IPS DF 6.9 (cell line): ENCODE measurements around the gene KIF3A.

Source experiments
- DNase-seq: peaks from one replicate; pipeline ENCODE4 v3.0.0-alpha.2; 2013; ENCODE audit warnings: low read depth, low spot score
- H3K27ac ChIP-seq: one replicate; pipeline ENCODE4 v1.5.1; 2013; ENCODE audit warnings: low read length, control low read depth
- H3K27me3 ChIP-seq: 2 replicates; pipeline ENCODE4 v1.6.1; 2013; ENCODE audit warnings: mild to moderate bottlenecking, low read length; ENCODE audit not compliant: control insufficient read depth, insufficient read depth
- H3K36me3 ChIP-seq: 2 replicates; pipeline ENCODE4 v1.6.1; 2013; ENCODE audit warnings: low read length; ENCODE audit not compliant: control insufficient read depth, insufficient read depth
- H3K4me1 ChIP-seq: 2 replicates; pipeline ENCODE4 v1.6.1; 2013; ENCODE audit warnings: low read length; ENCODE audit not compliant: control insufficient read depth, insufficient read depth
- H3K4me3 ChIP-seq: 2 replicates; pipeline ENCODE4 v1.5.1; 2013; ENCODE audit warnings: mild to moderate bottlenecking, low read length
- H3K9me3 ChIP-seq: 2 replicates; pipeline ENCODE4 v1.6.1; 2013; ENCODE audit warnings: low read length, inconsistent platforms; ENCODE audit not compliant: control insufficient read depth, insufficient read depth
- WGBS: extraction: QIAGEN DNeasy Blood & Tissue Kit; methylation state at CpG from one replicate; pipeline ENCODE4 v1.1.7; 2013; ENCODE audit warnings: mixed read lengths, missing lambda C conversion rate; ENCODE audit not compliant: insufficient read length, insufficient coverage; 5-methylcytosine and 5-hydroxymethylcytosine counted together

KIF3A gene

GRCh38 chr5:132736853-132737833 lies at the start of gene KIF3A:
KIF3A (minus strand) TSS chr5:132737546; CDS start chr5:132737419, 127 bp downstream.
- Histone ChIP-seq H3K9me3 (no peaks in the 10 kb centered on the region), H3K4me1 (no peaks in the 10 kb centered on the region), H3K27ac (no peak within 1 kb of the TSS), H3K36me3 (no peaks in the 10 kb centered on the region), H3K4me3 (peak within 1 kb of the TSS; percentile 84; the same call in 1 of the 2 replicates), H3K27me3 (no peaks in the 10 kb centered on the region)
- WGBS: no CpG with 5 or more reads among the region's 81 CpGs
- peak; percentile 97 for DNase-seq

- Histone ChIP-seq H3K4me3 (no peak overlapping the region), H3K36me3 (no peaks in the 10 kb centered on the region), H3K4me1 (no peaks in the 10 kb centered on the region), H3K27ac (no peak overlapping the region), H3K27me3 (no peaks in the 10 kb centered on the region; the same call in 1 of the 2 replicates), H3K9me3 (no peaks in the 10 kb centered on the region)
- DNase-seq: no peak
- no CpG with 5 or more reads among the region's 1 CpG for WGBS
Observed at GRCh38 chr5:132787076-132787475, 49.7 kb upstream of the KIF3A start.

GRCh38 chr5:132785864-132786263 lies 48.5 kb upstream of the KIF3A start:
- no peaks in the 10 kb centered on the region for H3K9me3 ChIP-seq
- no peak overlapping the region for H3K27ac ChIP-seq
- no peak overlapping the region for H3K4me3 ChIP-seq
- H3K36me3 ChIP-seq: no peaks in the 10 kb centered on the region
- no peak for DNase-seq
- no CpG with 5 or more reads among the region's 4 CpGs for WGBS
- no peaks in the 10 kb centered on the region; the same call in 1 of the 2 replicates for H3K27me3 ChIP-seq
- H3K4me1 ChIP-seq: no peaks in the 10 kb centered on the region

GRCh38 chr5:132785365-132785764 lies 48.0 kb upstream of the KIF3A start:
- no peaks in the 10 kb centered on the region for H3K9me3 ChIP-seq
- WGBS: no CpG with 5 or more reads among the region's 5 CpGs
- no peak overlapping the region for H3K4me3 ChIP-seq

GRCh38 chr5:132782101-132782500 lies 44.8 kb upstream of the KIF3A start:
- Histone ChIP-seq H3K9me3 (no peaks in the 10 kb centered on the region), H3K27ac (no peak overlapping the region), H3K27me3 (peaks cover 12% of the 10 kb centered on the region), H3K36me3 (no peaks in the 10 kb centered on the region), H3K4me1 (peaks cover 4% of the 10 kb centered on the region; the same call in 1 of the 2 replicates), H3K4me3 (no peak overlapping the region)
- DNase-seq: no peak
- WGBS: no CpG with 5 or more reads among the region's 4 CpGs

More at GRCh38 chr5:132785365-132785764, 48.0 kb upstream of the KIF3A start:
- no peaks in the 10 kb centered on the region for H3K36me3 ChIP-seq
- no peaks in the 10 kb centered on the region; the same call in 1 of the 2 replicates for H3K27me3 ChIP-seq
- H3K27ac ChIP-seq: no peak overlapping the region
- no peaks in the 10 kb centered on the region for H3K4me1 ChIP-seq
- DNase-seq: no peak

- Histone ChIP-seq H3K36me3 (no peaks in the 10 kb centered on the region), H3K4me3 (no peak overlapping the region), H3K9me3 (no peaks in the 10 kb centered on the region), H3K4me1 (peaks cover 5% of the 10 kb centered on the region; the same call in 1 of the 2 replicates), H3K27ac (no peak overlapping the region), H3K27me3 (peaks cover 13% of the 10 kb centered on the region)
- DNase-seq: no peak
- no CpG with 5 or more reads among the region's 4 CpGs for WGBS
Observed at GRCh38 chr5:132781029-132781428, 43.7 kb upstream of the KIF3A start.

- no peak for DNase-seq
- Histone ChIP-seq H3K9me3 (no peaks in the 10 kb centered on the region), H3K27ac (no peak overlapping the region), H3K36me3 (no peaks in the 10 kb centered on the region), H3K4me1 (peaks cover 6% of the 10 kb centered on the region; the same call in 1 of the 2 replicates), H3K27me3 (peaks cover 14% of the 10 kb centered on the region), H3K4me3 (no peak overlapping the region)
- no CpG with 5 or more reads among the region's 1 CpG for WGBS
Observed at GRCh38 chr5:132780577-132780976, 43.2 kb upstream of the KIF3A start.

GRCh38 chr5:132779961-132780360 lies 42.6 kb upstream of the KIF3A start:
- Histone ChIP-seq H3K4me1 (peaks cover 6% of the 10 kb centered on the region; the same call in 1 of the 2 replicates), H3K27ac (no peak overlapping the region), H3K9me3 (no peaks in the 10 kb centered on the region), H3K36me3 (no peaks in the 10 kb centered on the region), H3K27me3 (peaks cover 14% of the 10 kb centered on the region), H3K4me3 (no peak overlapping the region)
- no peak for DNase-seq
- no CpG with 5 or more reads among the region's 3 CpGs for WGBS

- Histone ChIP-seq H3K4me3 (no peak overlapping the region), H3K36me3 (no peaks in the 10 kb centered on the region), H3K27ac (no peak overlapping the region), H3K4me1 (peaks cover 6% of the 10 kb centered on the region; the same call in 1 of the 2 replicates), H3K27me3 (peaks cover 14% of the 10 kb centered on the region), H3K9me3 (no peaks in the 10 kb centered on the region)
- DNase-seq: no peak
- no CpG with 5 or more reads among the region's 5 CpGs for WGBS
Observed at GRCh38 chr5:132778856-132779255, 41.5 kb upstream of the KIF3A start.

- no peak for DNase-seq
- Histone ChIP-seq H3K9me3 (no peaks in the 10 kb centered on the region), H3K36me3 (no peaks in the 10 kb centered on the region), H3K27ac (no peak overlapping the region), H3K4me3 (no peak overlapping the region), H3K4me1 (peaks cover 6% of the 10 kb centered on the region; the same call in 1 of the 2 replicates), H3K27me3 (peaks cover 14% of the 10 kb centered on the region)
- WGBS: no CpG with 5 or more reads among the region's 4 CpGs
Observed at GRCh38 chr5:132778129-132778528, 40.8 kb upstream of the KIF3A start.
